ENCODE results near the gene LINS1. TPM values are rescaled to one million over a fixed set of nuclear protein-coding genes. Genes with fewer than 3 reads are reported as not detected.

Gene LINS1
- polyA plus RNA-seq, 1 donor from 2014 or later, result 21.4 TPM

DNA sequence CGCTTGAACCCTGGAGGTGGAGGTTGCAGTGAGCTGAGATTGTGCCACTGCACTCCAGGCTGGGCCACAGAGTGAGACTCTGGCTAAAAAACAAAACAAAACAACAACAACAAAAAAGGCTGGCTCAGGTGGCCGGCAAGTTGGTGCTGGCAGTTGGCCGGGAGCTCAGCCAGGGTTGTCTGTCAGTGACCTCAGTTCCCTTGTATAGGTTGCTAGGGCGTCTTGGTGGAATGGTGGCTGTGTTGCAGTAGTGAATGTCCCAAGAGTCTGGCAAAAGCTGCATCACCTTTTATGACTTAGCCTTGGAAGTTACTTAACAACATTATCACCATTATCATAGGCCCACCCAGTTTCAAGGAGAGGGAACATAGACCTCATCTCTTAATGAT, 41.0 kb upstream of the LINS1 start:
- no peaks in the 10 kb centered on the region for H3K27me3 ChIP-seq (ENCODE audit: insufficient read depth, low read depth, low read length)
- H3K9ac ChIP-seq (ENCODE audit: low read length), result no peak overlapping the region
- no peak overlapping the region for H3K4me3 ChIP-seq (ENCODE audit: low read length)
- H2AFZ ChIP-seq (ENCODE audit: low read depth, low read length), result no peak overlapping the region
- no peaks in the 10 kb centered on the region for H3K79me2 ChIP-seq (replicated peaks; ENCODE audit: insufficient read depth, low read length)
- no peak overlapping the region for H3K4me2 ChIP-seq (ENCODE audit: low read length)
- TF ChIP-seq EZH2 (IDR thresholded peaks at IDR 0.05; ENCODE audit: borderline replicate concordance, insufficient read depth, low read length, poor library complexity, severe bottlenecking), result no peak
- no peak for TF ChIP-seq RAD21 (conservative IDR thresholded peaks at IDR 0.05)
- TF ChIP-seq, protein P1, sequence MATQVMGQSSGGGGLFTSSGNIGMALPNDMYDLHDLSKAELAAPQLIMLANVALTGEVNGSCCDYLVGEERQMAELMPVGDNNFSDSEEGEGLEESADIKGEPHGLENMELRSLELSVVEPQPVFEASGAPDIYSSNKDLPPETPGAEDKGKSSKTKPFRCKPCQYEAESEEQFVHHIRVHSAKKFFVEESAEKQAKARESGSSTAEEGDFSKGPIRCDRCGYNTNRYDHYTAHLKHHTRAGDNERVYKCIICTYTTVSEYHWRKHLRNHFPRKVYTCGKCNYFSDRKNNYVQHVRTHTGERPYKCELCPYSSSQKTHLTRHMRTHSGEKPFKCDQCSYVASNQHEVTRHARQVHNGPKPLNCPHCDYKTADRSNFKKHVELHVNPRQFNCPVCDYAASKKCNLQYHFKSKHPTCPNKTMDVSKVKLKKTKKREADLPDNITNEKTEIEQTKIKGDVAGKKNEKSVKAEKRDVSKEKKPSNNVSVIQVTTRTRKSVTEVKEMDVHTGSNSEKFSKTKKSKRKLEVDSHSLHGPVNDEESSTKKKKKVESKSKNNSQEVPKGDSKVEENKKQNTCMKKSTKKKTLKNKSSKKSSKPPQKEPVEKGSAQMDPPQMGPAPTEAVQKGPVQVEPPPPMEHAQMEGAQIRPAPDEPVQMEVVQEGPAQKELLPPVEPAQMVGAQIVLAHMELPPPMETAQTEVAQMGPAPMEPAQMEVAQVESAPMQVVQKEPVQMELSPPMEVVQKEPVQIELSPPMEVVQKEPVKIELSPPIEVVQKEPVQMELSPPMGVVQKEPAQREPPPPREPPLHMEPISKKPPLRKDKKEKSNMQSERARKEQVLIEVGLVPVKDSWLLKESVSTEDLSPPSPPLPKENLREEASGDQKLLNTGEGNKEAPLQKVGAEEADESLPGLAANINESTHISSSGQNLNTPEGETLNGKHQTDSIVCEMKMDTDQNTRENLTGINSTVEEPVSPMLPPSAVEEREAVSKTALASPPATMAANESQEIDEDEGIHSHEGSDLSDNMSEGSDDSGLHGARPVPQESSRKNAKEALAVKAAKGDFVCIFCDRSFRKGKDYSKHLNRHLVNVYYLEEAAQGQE (IDR thresholded peaks at IDR 0.05; ENCODE audit: borderline replicate concordance), result no peak
- TF ChIP-seq EP300 (conservative IDR thresholded peaks at IDR 0.05; ENCODE audit: poor library complexity, severe bottlenecking), result no peak
- TF ChIP-seq SMC3 (conservative IDR thresholded peaks at IDR 0.05; ENCODE audit: poor library complexity), result no peak
- no peak for TF ChIP-seq TAF1 (IDR thresholded peaks at IDR 0.05; ENCODE audit: low read depth)
- TF ChIP-seq, protein P2, sequence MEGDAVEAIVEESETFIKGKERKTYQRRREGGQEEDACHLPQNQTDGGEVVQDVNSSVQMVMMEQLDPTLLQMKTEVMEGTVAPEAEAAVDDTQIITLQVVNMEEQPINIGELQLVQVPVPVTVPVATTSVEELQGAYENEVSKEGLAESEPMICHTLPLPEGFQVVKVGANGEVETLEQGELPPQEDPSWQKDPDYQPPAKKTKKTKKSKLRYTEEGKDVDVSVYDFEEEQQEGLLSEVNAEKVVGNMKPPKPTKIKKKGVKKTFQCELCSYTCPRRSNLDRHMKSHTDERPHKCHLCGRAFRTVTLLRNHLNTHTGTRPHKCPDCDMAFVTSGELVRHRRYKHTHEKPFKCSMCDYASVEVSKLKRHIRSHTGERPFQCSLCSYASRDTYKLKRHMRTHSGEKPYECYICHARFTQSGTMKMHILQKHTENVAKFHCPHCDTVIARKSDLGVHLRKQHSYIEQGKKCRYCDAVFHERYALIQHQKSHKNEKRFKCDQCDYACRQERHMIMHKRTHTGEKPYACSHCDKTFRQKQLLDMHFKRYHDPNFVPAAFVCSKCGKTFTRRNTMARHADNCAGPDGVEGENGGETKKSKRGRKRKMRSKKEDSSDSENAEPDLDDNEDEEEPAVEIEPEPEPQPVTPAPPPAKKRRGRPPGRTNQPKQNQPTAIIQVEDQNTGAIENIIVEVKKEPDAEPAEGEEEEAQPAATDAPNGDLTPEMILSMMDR (IDR thresholded peaks at IDR 0.05; ENCODE audit: poor library complexity, severe bottlenecking), result no peak
- TF ChIP-seq POLR2AphosphoS5 (IDR thresholded peaks at IDR 0.05), result no peak
- TF ChIP-seq MXI1 (conservative IDR thresholded peaks at IDR 0.05; ENCODE audit: poor library complexity, severe bottlenecking), result no peak
- no peaks in the 10 kb centered on the region for H3F3A ChIP-seq (ENCODE audit: insufficient read depth, low read length, poor library complexity, severe bottlenecking)
- no peak overlapping the region for H3K27ac ChIP-seq (ENCODE audit: low read length)
- no peaks in the 10 kb centered on the region for H3K9me2 ChIP-seq (ENCODE audit: insufficient read depth, low read length)
- no peaks in the 10 kb centered on the region for H3K9me3 ChIP-seq (ENCODE audit: low read length)
- no peaks in the 10 kb centered on the region for H3K36me3 ChIP-seq (ENCODE audit: insufficient read depth, low read length)
- no peaks in the 10 kb centered on the region for H4K20me1 ChIP-seq (ENCODE audit: insufficient read depth)

DNA sequence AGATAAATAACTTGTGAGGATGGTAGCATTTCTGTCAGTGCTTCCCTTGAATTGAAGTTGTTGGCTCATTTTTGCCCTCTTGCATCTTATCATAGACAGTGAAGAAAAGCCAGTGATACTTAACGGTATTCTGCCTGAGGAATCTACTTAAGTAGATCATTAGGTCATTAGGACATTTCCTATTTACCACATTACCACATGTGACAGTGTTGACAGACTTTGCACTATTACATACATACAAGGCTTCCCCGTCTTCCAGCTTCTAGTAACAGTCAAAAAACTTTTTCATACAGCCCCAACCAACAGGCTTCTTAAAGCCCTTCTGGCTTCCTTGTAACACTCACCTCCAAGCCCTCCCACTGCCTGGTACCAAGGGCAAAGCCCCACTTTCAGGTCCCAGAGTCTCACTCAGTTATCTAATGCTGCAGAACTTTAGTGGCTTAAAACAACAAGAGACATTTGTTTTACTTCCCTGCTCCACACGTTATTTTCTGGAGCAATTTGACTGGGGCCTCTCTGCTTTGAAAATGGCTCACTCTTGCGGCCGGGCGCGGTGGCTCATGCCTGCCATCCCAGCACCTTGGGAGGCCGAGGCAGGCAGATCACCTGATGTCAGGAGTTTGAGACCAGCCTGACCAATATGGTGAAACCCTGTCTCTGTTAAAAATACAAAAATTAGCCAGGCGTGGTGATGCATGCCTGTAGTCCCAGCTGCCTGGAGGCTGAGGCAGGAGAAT, 40.4 kb upstream of the LINS1 start:
- no peaks in the 10 kb centered on the region for H3K27me3 ChIP-seq (ENCODE audit: insufficient read depth, low read depth, low read length)
- H3K79me2 ChIP-seq (replicated peaks; ENCODE audit: insufficient read depth, low read length), result no peaks in the 10 kb centered on the region
- no peak overlapping the region for H3K4me3 ChIP-seq (ENCODE audit: low read length)
- H3F3A ChIP-seq (ENCODE audit: insufficient read depth, low read length, poor library complexity, severe bottlenecking), result no peaks in the 10 kb centered on the region
- H3K9me3 ChIP-seq (ENCODE audit: low read length), result no peaks in the 10 kb centered on the region
- H3K27ac ChIP-seq (ENCODE audit: low read length), result no peak overlapping the region
- H3K9ac ChIP-seq (ENCODE audit: low read length), result no peak overlapping the region
- no peaks in the 10 kb centered on the region for H3K36me3 ChIP-seq (ENCODE audit: insufficient read depth, low read length)
- H3K4me2 ChIP-seq (ENCODE audit: low read length), result no peak overlapping the region
- no peak overlapping the region for H2AFZ ChIP-seq (ENCODE audit: low read depth, low read length)
- no peaks in the 10 kb centered on the region for H4K20me1 ChIP-seq (ENCODE audit: insufficient read depth)
- TF ChIP-seq, protein P2 (IDR thresholded peaks at IDR 0.05; ENCODE audit: poor library complexity, severe bottlenecking), result no peak
- TF ChIP-seq TAF1 (IDR thresholded peaks at IDR 0.05; ENCODE audit: low read depth), result no peak
- TF ChIP-seq RAD21 (conservative IDR thresholded peaks at IDR 0.05), result no peak
- no peak for TF ChIP-seq POLR2AphosphoS5 (IDR thresholded peaks at IDR 0.05)
- no peak for TF ChIP-seq MXI1 (conservative IDR thresholded peaks at IDR 0.05; ENCODE audit: poor library complexity, severe bottlenecking)
- no peak for TF ChIP-seq SMC3 (conservative IDR thresholded peaks at IDR 0.05; ENCODE audit: poor library complexity)
- no peak for TF ChIP-seq EP300 (conservative IDR thresholded peaks at IDR 0.05; ENCODE audit: poor library complexity, severe bottlenecking)
- TF ChIP-seq, protein P1 (IDR thresholded peaks at IDR 0.05; ENCODE audit: borderline replicate concordance), result no peak
- TF ChIP-seq EZH2 (IDR thresholded peaks at IDR 0.05; ENCODE audit: borderline replicate concordance, insufficient read depth, low read length, poor library complexity, severe bottlenecking), result no peak
- H3K9me2 ChIP-seq (ENCODE audit: insufficient read depth, low read length), result no peaks in the 10 kb centered on the region
